HEK293 (cell line): Measurements from ENCODE around the gene SIRT7.

Experiments used
- PRDM1 ChIP-seq: fragments of 450-650 bp; formaldehyde crosslinking; IDR thresholded peaks from 2 replicates; pipeline ENCODE4; 2016; ENCODE audit warnings: missing biosample characterization, missing genetic modification characterization
- ZNF155 ChIP-seq: fragments of 450-650 bp; formaldehyde crosslinking; IDR thresholded peaks from 2 replicates; pipeline ENCODE4 v1.5.1; 2016; ENCODE audit warnings: missing biosample characterization, missing genetic modification characterization
- ZNF596 ChIP-seq: fragments of 450-650 bp; IDR thresholded peaks from 2 replicates; pipeline ENCODE4 v1.5.0; 2018; ENCODE audit warnings: missing biosample characterization, mild to moderate bottlenecking, missing genetic modification characterization, moderate library complexity
- TF ChIP-seq, protein P1 (sequence below): fragments of 450-650 bp; formaldehyde crosslinking; IDR thresholded peaks from 2 replicates; pipeline ENCODE4 v1.5.1; 2016; ENCODE audit warnings: missing biosample characterization, missing genetic modification characterization

DNA sequence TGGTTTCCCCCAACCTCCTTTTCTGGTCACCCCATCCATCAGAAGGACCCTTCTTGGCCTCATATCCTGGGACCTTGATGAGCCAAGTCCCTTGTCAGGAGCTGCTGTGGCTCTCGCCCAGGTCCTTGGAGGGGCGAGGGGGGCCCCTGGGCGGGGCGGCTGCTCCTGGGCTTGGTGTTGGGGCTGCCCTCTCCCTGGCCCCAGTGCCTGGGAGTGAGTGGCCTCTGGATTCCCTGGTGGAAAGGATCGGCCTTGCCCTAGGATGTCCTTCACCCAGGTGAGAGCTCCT lies 49.2 kb upstream of the SIRT7 start:
- TF ChIP-seq PRDM1 (tag by site-specific recombination) (no peak), ZNF596 (tag by site-specific recombination) (no peak), ZNF155 (no peak)
- TF ChIP-seq, protein P1, sequence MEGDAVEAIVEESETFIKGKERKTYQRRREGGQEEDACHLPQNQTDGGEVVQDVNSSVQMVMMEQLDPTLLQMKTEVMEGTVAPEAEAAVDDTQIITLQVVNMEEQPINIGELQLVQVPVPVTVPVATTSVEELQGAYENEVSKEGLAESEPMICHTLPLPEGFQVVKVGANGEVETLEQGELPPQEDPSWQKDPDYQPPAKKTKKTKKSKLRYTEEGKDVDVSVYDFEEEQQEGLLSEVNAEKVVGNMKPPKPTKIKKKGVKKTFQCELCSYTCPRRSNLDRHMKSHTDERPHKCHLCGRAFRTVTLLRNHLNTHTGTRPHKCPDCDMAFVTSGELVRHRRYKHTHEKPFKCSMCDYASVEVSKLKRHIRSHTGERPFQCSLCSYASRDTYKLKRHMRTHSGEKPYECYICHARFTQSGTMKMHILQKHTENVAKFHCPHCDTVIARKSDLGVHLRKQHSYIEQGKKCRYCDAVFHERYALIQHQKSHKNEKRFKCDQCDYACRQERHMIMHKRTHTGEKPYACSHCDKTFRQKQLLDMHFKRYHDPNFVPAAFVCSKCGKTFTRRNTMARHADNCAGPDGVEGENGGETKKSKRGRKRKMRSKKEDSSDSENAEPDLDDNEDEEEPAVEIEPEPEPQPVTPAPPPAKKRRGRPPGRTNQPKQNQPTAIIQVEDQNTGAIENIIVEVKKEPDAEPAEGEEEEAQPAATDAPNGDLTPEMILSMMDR (tag by site-specific recombination) = no peak
